Chondrocyte (in vitro differentiated cells): ENCODE data around the gene RPGR. TPM values are rescaled to one million over a fixed set of nuclear protein-coding genes. Genes with fewer than 3 reads are reported as not detected.

Experiments
- DNase-seq: peaks from one replicate; pipeline ENCODE4 v3.0.0; 2021; ENCODE audit warnings: mixed read lengths, low spot score
- H3K27ac Mint-ChIP-seq: one replicate; pipeline ENCODE4 v1.8.0; 2021; ENCODE audit warnings: mild to moderate bottlenecking, moderate library complexity, mixed read lengths; ENCODE audit not compliant: unreplicated experiment
- H3K27me3 Mint-ChIP-seq: 2 replicates; pipeline ENCODE4 v1.8.0; 2021; ENCODE audit warnings: low read depth, mixed read lengths
- H3K36me3 Mint-ChIP-seq: 2 replicates; pipeline ENCODE4 v1.8.0; 2021; ENCODE audit warnings: low read depth, mixed read lengths
- H3K4me1 Mint-ChIP-seq: 2 replicates; pipeline ENCODE4 v1.8.0; 2021; ENCODE audit warnings: low read depth, mild to moderate bottlenecking, mixed read lengths
- H3K4me3 Mint-ChIP-seq: one replicate; pipeline ENCODE4 v1.8.0; 2021; ENCODE audit warnings: mild to moderate bottlenecking, moderate library complexity, mixed read lengths; ENCODE audit not compliant: unreplicated experiment
- H3K9me3 Mint-ChIP-seq: 2 replicates; pipeline ENCODE4 v1.8.0; 2021; ENCODE audit warnings: low read depth, mixed read lengths
- total RNA-seq: library from RNA; stranded (reverse); gene quantifications from 3 replicates; pipeline ENCODE4 v1.2.1, GENCODE V29; 2021
- TF ChIP-seq, protein P1 (sequence below): fragments of 200-600 bp; sonication (generic); IDR thresholded peaks from 2 replicates; pipeline ENCODE4 v1.5.0; 2021; ENCODE audit warnings: antibody characterized with exemption, mild to moderate bottlenecking, moderate library complexity

Gene RPGR
- total RNA-seq, 1 donor from 2014 or later: 3.3 TPM

DNA sequence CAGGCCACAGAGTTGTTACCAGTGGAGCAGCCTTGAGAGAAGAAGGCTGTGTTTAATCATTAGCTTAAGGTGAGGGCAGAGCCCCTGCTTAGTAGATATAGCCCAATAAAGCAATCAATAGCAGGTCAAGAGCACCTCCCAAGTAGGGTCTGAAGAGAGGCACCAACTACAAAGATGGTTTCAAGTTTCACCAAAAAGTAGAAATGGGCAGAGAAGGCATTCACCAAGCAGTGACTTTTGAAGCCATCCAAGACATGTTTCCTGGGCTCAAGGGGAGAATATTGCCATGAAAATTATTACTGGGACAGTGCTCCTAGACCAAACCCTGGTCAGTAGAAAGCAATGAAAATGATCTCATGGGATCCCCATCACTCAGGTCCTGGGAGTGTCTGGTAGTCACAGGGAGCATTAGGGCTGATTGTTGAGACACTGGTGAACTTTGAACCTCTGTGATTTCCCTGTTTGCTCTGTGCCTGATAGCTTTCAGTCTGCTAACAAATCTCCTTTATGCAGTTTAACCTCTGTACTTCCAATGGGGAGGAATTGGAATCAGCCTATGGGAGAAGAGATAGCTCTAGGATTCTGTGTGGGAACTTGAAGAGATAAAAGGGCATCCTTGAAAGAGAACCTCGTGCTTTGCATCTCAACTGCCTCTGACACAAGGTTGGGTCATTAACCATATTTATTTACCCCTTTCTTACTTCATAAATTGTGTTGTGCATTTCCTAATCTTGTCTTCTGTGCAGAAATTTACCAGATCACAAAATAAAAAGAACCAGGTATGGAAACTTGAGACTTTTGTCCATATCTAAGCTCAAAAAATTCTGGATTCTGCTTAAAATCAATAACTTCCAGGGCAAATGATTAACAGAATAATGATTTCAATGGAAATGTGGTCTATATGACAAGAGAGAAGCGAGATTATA is 15.8 kb upstream of the RPGR start:
- no peaks in the 10 kb centered on the region for H3K27me3 Mint-ChIP-seq
- no peaks in the 10 kb centered on the region for H3K36me3 Mint-ChIP-seq
- TF ChIP-seq, protein P1, sequence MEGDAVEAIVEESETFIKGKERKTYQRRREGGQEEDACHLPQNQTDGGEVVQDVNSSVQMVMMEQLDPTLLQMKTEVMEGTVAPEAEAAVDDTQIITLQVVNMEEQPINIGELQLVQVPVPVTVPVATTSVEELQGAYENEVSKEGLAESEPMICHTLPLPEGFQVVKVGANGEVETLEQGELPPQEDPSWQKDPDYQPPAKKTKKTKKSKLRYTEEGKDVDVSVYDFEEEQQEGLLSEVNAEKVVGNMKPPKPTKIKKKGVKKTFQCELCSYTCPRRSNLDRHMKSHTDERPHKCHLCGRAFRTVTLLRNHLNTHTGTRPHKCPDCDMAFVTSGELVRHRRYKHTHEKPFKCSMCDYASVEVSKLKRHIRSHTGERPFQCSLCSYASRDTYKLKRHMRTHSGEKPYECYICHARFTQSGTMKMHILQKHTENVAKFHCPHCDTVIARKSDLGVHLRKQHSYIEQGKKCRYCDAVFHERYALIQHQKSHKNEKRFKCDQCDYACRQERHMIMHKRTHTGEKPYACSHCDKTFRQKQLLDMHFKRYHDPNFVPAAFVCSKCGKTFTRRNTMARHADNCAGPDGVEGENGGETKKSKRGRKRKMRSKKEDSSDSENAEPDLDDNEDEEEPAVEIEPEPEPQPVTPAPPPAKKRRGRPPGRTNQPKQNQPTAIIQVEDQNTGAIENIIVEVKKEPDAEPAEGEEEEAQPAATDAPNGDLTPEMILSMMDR: no peak
- peaks cover 4% of the 10 kb centered on the region for H3K9me3 Mint-ChIP-seq
- no peak for DNase-seq
- no peaks in the 10 kb centered on the region for H3K4me1 Mint-ChIP-seq
- no peak overlapping the region for H3K27ac Mint-ChIP-seq
- H3K4me3 Mint-ChIP-seq: no peak overlapping the region

GRCh38 chrX:38341442-38341841 is 14.1 kb upstream of the RPGR start:
- no peaks in the 10 kb centered on the region for H3K36me3 Mint-ChIP-seq
- no peak for DNase-seq
- no peaks in the 10 kb centered on the region for H3K27me3 Mint-ChIP-seq
- no peak overlapping the region for H3K27ac Mint-ChIP-seq
- H3K4me3 Mint-ChIP-seq: no peak overlapping the region
- TF ChIP-seq, protein P1: no peak
- H3K4me1 Mint-ChIP-seq: no peaks in the 10 kb centered on the region
- peaks cover 2% of the 10 kb centered on the region for H3K9me3 Mint-ChIP-seq

DNA sequence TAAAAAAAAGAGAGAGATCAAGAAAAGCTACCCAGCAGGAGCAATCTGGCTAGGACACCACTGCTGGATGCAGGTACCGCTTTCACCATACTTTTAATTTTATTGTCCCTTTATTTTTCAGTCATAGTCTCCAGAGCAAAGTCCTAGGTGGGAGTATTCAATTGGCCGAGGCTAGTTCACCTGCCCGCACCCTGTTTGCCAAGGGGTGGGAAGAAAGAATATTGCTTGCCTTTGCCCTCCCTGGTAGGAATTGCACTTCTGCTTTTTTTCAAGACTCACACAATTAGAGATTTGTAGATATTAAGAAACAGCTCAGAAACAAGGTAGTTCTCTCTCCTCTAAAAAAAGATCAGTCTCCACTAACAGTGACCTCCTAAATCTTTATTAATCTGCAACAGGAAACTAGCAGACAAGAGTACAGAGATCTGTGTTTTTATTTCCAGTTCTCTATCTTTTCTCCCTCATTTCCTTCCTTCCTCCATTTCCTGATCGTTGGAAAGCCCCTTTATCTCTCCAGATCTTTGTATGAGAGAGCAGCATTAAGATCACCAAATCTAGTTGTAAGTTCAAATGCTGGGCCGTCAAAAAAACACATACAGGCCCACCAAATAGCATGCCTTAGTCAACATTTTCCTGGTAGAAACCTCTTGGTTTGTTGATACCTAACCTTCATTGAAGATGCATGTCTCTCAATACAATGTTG is 9.4 kb upstream of the RPGR start:
- Mint-ChIP-seq H3K27me3 (peaks cover 7% of the 10 kb centered on the region), H3K4me1 (no peaks in the 10 kb centered on the region), H3K4me3 (no peak overlapping the region), H3K9me3 (no peaks in the 10 kb centered on the region), H3K36me3 (no peaks in the 10 kb centered on the region), H3K27ac (no peak overlapping the region)
- DNase-seq: no peak
- TF ChIP-seq, protein P1: no peak

DNA sequence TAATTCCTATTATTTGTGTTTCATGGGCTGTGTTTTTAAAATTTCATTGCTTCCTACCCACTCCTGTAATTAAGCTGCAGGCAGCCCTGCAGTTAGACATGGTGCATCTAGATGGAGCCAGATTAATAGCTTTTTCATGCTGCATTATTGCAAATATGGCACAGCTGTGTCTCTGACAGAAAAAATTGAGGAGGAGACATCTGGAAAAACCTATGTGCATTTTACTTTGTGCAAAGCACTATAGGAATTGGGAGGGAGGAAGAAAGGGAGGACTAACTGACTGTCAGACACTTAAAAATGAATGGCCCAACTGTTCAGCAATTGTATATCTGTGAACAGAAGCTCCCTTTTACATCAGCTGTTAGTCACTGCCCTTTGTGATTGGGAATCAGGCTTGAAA is 8.1 kb upstream of the RPGR start:
- H3K4me3 Mint-ChIP-seq: no peak overlapping the region
- TF ChIP-seq, protein P1: peak; percentile 52
- DNase-seq: no peak
- H3K27me3 Mint-ChIP-seq: peaks cover 7% of the 10 kb centered on the region
- no peaks in the 10 kb centered on the region for H3K9me3 Mint-ChIP-seq
- H3K27ac Mint-ChIP-seq: no peak overlapping the region
- no peaks in the 10 kb centered on the region for H3K4me1 Mint-ChIP-seq
- no peaks in the 10 kb centered on the region for H3K36me3 Mint-ChIP-seq

DNA sequence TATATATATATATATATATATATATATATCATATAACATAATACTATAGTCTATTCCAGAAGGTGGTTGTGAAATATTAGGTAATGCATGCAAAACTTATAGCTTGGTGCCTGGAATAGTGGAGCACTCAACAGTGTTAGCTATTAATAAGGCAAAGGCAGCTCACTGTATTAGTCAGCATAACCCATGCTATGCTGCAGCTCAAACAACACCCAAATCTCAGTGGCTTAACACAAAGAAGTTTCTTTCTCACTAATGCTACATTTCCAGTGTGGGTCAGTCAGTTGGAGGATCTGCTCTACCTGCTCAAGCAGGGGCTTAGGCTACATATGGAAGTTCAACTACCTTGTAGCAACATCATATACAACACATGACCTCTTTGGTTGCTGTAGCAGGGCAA is 5.2 kb upstream of the RPGR start:
- Mint-ChIP-seq H3K9me3 (no peaks in the 10 kb centered on the region), H3K36me3 (no peaks in the 10 kb centered on the region), H3K4me3 (no peak overlapping the region), H3K27ac (no peak overlapping the region), H3K4me1 (peaks cover 2% of the 10 kb centered on the region), H3K27me3 (peaks cover 7% of the 10 kb centered on the region)
- TF ChIP-seq, protein P1: no peak
- no peak for DNase-seq
